Hepatocyte (in vitro differentiated cells): ENCODE measurements around the gene PRMT7.

Experiments
- CTCF ChIP-seq: fragments of 200-600 bp; sonication (generic); IDR thresholded peaks from 2 replicates; pipeline ENCODE4 v1.5.1; 2016; ENCODE audit warnings: antibody characterized with exemption, mild to moderate bottlenecking; ENCODE audit not compliant: poor library complexity
- EZH2phosphoT487 ChIP-seq: fragments of 200-600 bp; sonication (generic); IDR thresholded peaks from one replicate; pipeline ENCODE4 v1.6.1; 2018; ENCODE audit warnings: antibody characterized with exemption, mild to moderate bottlenecking, low read depth, moderate library complexity; ENCODE audit not compliant: unreplicated experiment, severe bottlenecking

- TF ChIP-seq EZH2phosphoT487 (no peak), CTCF (no peak)
Measured at GRCh38 chr16:68369697-68370580, 59.1 kb downstream of the PRMT7 start.
